Measurements from ENCODE around the gene KCNJ10.

DNA sequence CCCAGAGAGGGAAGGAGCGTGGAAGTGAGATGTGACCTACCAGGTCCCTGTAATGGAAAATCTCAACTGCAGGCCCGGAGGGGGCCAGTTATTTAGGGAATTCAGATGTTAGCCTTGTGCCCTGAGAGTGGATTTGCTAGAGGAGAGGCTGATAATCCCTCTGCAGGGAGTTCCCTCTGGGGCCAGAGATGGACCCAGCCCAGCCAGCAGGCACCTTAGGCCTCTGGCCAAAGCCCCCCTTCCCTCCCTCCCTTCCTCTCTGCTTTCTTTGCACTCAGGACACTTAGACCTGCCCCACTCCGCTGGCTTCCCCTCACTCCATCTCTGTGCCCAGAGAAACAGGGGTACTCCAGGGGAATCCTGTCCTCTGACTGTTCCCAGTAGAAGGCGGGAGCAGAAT, 44.1 kb upstream of the KCNJ10 start:
- no peak for TF ChIP-seq POLR2A (IDR thresholded peaks at IDR 0.05)
- TF ChIP-seq, protein P1, sequence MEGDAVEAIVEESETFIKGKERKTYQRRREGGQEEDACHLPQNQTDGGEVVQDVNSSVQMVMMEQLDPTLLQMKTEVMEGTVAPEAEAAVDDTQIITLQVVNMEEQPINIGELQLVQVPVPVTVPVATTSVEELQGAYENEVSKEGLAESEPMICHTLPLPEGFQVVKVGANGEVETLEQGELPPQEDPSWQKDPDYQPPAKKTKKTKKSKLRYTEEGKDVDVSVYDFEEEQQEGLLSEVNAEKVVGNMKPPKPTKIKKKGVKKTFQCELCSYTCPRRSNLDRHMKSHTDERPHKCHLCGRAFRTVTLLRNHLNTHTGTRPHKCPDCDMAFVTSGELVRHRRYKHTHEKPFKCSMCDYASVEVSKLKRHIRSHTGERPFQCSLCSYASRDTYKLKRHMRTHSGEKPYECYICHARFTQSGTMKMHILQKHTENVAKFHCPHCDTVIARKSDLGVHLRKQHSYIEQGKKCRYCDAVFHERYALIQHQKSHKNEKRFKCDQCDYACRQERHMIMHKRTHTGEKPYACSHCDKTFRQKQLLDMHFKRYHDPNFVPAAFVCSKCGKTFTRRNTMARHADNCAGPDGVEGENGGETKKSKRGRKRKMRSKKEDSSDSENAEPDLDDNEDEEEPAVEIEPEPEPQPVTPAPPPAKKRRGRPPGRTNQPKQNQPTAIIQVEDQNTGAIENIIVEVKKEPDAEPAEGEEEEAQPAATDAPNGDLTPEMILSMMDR (IDR thresholded peaks at IDR 0.05) = no peak
